Endothelial cell of umbilical vein (primary cell): ENCODE data around the gene SLC18A3. TPM values are rescaled to one million over a fixed set of nuclear protein-coding genes. Genes with fewer than 3 reads are reported as not detected.

Experiments
- BruUV-seq: library from RNA; stranded (reverse); fragments of 400-500 nt; replicated peaks from 2 replicates; lab custom pipeline; 2021; lab: Mats Ljungman, UMichigan
- CTCF ChIA-PET: fragments of 300-600, 350-600 bp; sonication (Branson Sonifier 250); formaldehyde crosslinking; loops from one replicate; lab custom pipeline; 2021; ENCODE audit warnings: antibody characterized with exemption, inconsistent platforms; lab: Charles Lee
- POLR2A ChIA-PET: fragments of 300-600, 350-600 bp; sonication (Branson Sonifier 250); formaldehyde crosslinking; loops from one replicate; lab custom pipeline; 2021; ENCODE audit warnings: antibody characterized with exemption, inconsistent platforms; lab: Charles Lee
- DNase-seq: peaks from one replicate; pipeline ENCODE4 v3.0.0-alpha.2; 2011; ENCODE audit warnings: low read depth, low spot score
- FAIRE-seq: peaks from 2 replicates; lab custom pipeline; 2011; peaks lifted over from hg19 to GRCh38; lab: Jason Lieb, UNC
- H2AFZ ChIP-seq: 2 replicates; pipeline ENCODE4 v1.6.0; 2012; ENCODE audit warnings: low read depth, low read length, control low read depth, inconsistent platforms
- H3K27ac ChIP-seq: 2 replicates; pipeline ENCODE4 v1.5.1; 2011; ENCODE audit warnings: low read depth, mild to moderate bottlenecking, control low read depth, low read length, moderate library complexity; ENCODE audit not compliant: insufficient read depth
- H3K27me3 ChIP-seq, 2 experiments: 2 replicates each; pipeline versions ENCODE4 v1.6.0 to v1.6.1; 2011; ENCODE audit warnings: low read length in 2 of 2, mixed read lengths in 1 of 2; ENCODE audit not compliant: control insufficient read depth in 2 of 2, insufficient read depth in 2 of 2
- H3K36me3 ChIP-seq, 2 experiments: 2 replicates in 1 of 2; 3 replicates in 1 of 2; pipeline ENCODE4 v1.5.1; 2011; ENCODE audit warnings: low read length in 2 of 2, mild to moderate bottlenecking in 1 of 2, moderate library complexity in 1 of 2; ENCODE audit not compliant: control insufficient read depth in 2 of 2, insufficient read depth in 2 of 2; ENCODE audit errors: extremely low read depth in 1 of 2
- H3K4me1 ChIP-seq: 3 replicates; pipeline ENCODE4 v1.5.1; 2011; ENCODE audit warnings: mild to moderate bottlenecking, low read length; ENCODE audit not compliant: control insufficient read depth, insufficient read depth; ENCODE audit errors: extremely low read depth
- H3K4me2 ChIP-seq: 2 replicates; pipeline ENCODE4 v1.6.1; 2011; ENCODE audit warnings: low read length, control low read depth, mixed read lengths; ENCODE audit not compliant: insufficient read depth
- H3K4me3 ChIP-seq, 3 experiments: fragments of 200-600 bp in 1 of 3; sonication (generic), shearing (Covaris generic) in 1 of 3; replicated peaks in 1 of 3; 2 replicates each; pipeline ENCODE4 v1.5.1; 2011 to 2016; ENCODE audit warnings: control low read depth in 3 of 3, low read length in 3 of 3, mild to moderate bottlenecking in 2 of 3, inconsistent platforms in 1 of 3, low read depth in 1 of 3, moderate library complexity in 1 of 3; ENCODE audit not compliant: insufficient read depth in 1 of 3
- H3K79me2 ChIP-seq: 2 replicates; pipeline ENCODE4 v1.6.0; 2012; ENCODE audit warnings: low read length, inconsistent platforms; ENCODE audit not compliant: control insufficient read depth, insufficient read depth
- H3K9ac ChIP-seq: replicated peaks from 2 replicates; pipeline ENCODE3; 2011; ENCODE audit warnings: low read length, control low read depth; ENCODE audit not compliant: insufficient read depth; ENCODE audit errors: extremely low read depth
- H3K9me1 ChIP-seq: replicated peaks from 3 replicates; pipeline ENCODE4 v1.6.0; 2011; ENCODE audit warnings: mild to moderate bottlenecking, low read length; ENCODE audit not compliant: control insufficient read depth, insufficient read depth; ENCODE audit errors: extremely low read depth
- H3K9me3 ChIP-seq: replicated peaks from 2 replicates; pipeline ENCODE4 v1.5.1; 2012; ENCODE audit warnings: low read length, inconsistent platforms; ENCODE audit not compliant: control insufficient read depth, insufficient read depth
- H4K20me1 ChIP-seq: replicated peaks from 2 replicates; pipeline ENCODE3; 2011; ENCODE audit warnings: mild to moderate bottlenecking, low read length; ENCODE audit not compliant: control insufficient read depth, insufficient read depth; ENCODE audit errors: extremely low read depth
- GATA2 ChIP-seq: IDR thresholded peaks from 2 replicates; pipeline ENCODE4 v1.7.0; 2011; ENCODE audit warnings: low read depth, mild to moderate bottlenecking, moderate library complexity, mixed read lengths, low read length; ENCODE audit not compliant: insufficient read length, insufficient read depth
- POLR2A ChIP-seq: IDR thresholded peaks from 2 replicates; pipeline ENCODE4 v1.6.1; 2012; ENCODE audit warnings: low read depth, mild to moderate bottlenecking, control low read depth, low read length
- POLR2AphosphoS5 ChIP-seq: IDR thresholded peaks from 2 replicates; pipeline ENCODE4 v1.6.1; 2012; ENCODE audit warnings: low read depth, mild to moderate bottlenecking, control low read depth, low read length, moderate library complexity; ENCODE audit not compliant: insufficient read depth
- dilution Hi-C: fragments of 300-500 bp; cut with MboI; formaldehyde crosslinking; loops from one replicate; pipeline ENCODE4 v1.15.0; 2019; ENCODE audit warnings: low sequenced_read_pairs; ENCODE audit not compliant: extremely low pct_ligation_motif_present
- intact Hi-C: fragments of 100-400 bp; cut with micrococcal nuclease; formaldehyde crosslinking; loops from one replicate; pipeline ENCODE4 v1.10.0; 2022
- polyA plus RNA-seq, 4 experiments: library from polyadenylated mRNA; depleted of rRNA in 3 of 4; stranded (reverse) in 3 of 4; unstranded in 1 of 4; fragments of >200 nt; gene quantifications; 2 replicates each; pipeline versions ENCODE4 v1.2.1 to v1.2.3, GENCODE V29; 2011 to 2012; ENCODE audit warnings: missing spikeins in 1 of 4
- total RNA-seq: library from RNA; stranded (reverse); gene quantifications from 2 replicates; pipeline ENCODE4 v1.2.3, GENCODE V29; 2021
- TF ChIP-seq, protein P1 (sequence below), 2 donors: IDR thresholded peaks; 1 replicate in 1 of 2; 2 replicates in 1 of 2; pipeline ENCODE4 v1.5.1; 2011; ENCODE audit warnings: low read length in 2 of 2, mild to moderate bottlenecking in 2 of 2, moderate library complexity in 2 of 2, control low read depth in 1 of 2, inconsistent platforms in 1 of 2, low read depth in 1 of 2; ENCODE audit not compliant: insufficient read depth in 1 of 2; ENCODE audit errors: extremely low read depth in 1 of 2

Gene SLC18A3
- total and polyA plus RNA-seq, 2 donors (not counting 3 experiments of a cell fraction or from before 2014, with no cell fraction given), result not detected

GRCh38 chr10:49649294-49649693 lies 39.2 kb downstream of the SLC18A3 start:
- DNase-seq (no peak), FAIRE-seq (no peak)
- no peaks in the 10 kb centered on the region for H3K36me3 ChIP-seq
- peaks cover 0 to 2% of the 10 kb centered on the region in 2 experiments for H3K27me3 ChIP-seq
- no TSS peak for BruUV-seq
- no peak overlapping the region for H3K4me2 ChIP-seq
- dilution Hi-C loops, result no loop called here
- no peak overlapping the region for H3K4me3 ChIP-seq
- H4K20me1 ChIP-seq, result no peaks in the 10 kb centered on the region
- H3K9me1 ChIP-seq, result no peaks in the 10 kb centered on the region
- no peaks in the 10 kb centered on the region for H3K9me3 ChIP-seq
- CTCF ChIA-PET, result no interaction called here
- H3K9ac ChIP-seq, result no peak overlapping the region
- intact Hi-C loops, result no loop called here
- TF ChIP-seq, protein P1, sequence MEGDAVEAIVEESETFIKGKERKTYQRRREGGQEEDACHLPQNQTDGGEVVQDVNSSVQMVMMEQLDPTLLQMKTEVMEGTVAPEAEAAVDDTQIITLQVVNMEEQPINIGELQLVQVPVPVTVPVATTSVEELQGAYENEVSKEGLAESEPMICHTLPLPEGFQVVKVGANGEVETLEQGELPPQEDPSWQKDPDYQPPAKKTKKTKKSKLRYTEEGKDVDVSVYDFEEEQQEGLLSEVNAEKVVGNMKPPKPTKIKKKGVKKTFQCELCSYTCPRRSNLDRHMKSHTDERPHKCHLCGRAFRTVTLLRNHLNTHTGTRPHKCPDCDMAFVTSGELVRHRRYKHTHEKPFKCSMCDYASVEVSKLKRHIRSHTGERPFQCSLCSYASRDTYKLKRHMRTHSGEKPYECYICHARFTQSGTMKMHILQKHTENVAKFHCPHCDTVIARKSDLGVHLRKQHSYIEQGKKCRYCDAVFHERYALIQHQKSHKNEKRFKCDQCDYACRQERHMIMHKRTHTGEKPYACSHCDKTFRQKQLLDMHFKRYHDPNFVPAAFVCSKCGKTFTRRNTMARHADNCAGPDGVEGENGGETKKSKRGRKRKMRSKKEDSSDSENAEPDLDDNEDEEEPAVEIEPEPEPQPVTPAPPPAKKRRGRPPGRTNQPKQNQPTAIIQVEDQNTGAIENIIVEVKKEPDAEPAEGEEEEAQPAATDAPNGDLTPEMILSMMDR (IDR thresholded peaks at IDR 0.05; ENCODE audit: extremely low read depth in 1 of 2, insufficient read depth in 1 of 2, low read depth in 1 of 2, low read length in 2 of 2), result no peak
- H2AFZ ChIP-seq, result no peak overlapping the region
- no peaks in the 10 kb centered on the region for H3K4me1 ChIP-seq
- H3K27ac ChIP-seq, result no peak overlapping the region
- POLR2A ChIA-PET, result no interaction called here
- no peaks in the 10 kb centered on the region for H3K79me2 ChIP-seq

- H3K9me3 ChIP-seq, result no peaks in the 10 kb centered on the region
- no peak for DNase-seq
- BruUV-seq, result no TSS peak
- ChIA-PET POLR2A (no interaction called here), CTCF (no interaction called here)
- H2AFZ ChIP-seq, result no peak overlapping the region
- no peak overlapping the region for H3K4me2 ChIP-seq
- no peak overlapping the region for H3K9ac ChIP-seq
- TF ChIP-seq POLR2AphosphoS5, result no peak
- no peak for TF ChIP-seq POLR2A
- TF ChIP-seq GATA2, result no peak
- no peak overlapping the region for H3K4me3 ChIP-seq
- no peak for FAIRE-seq
- H3K36me3 ChIP-seq, result no peaks in the 10 kb centered on the region
- dilution Hi-C loops, result no loop called here
- H3K9me1 ChIP-seq, result no peaks in the 10 kb centered on the region
- no peaks in the 10 kb centered on the region for H4K20me1 ChIP-seq
- intact Hi-C loops, result no loop called here
- H3K4me1 ChIP-seq, result no peaks in the 10 kb centered on the region
- no peaks in the 10 kb centered on the region for H3K79me2 ChIP-seq
- H3K27me3 ChIP-seq, result peaks cover 0 to 2% of the 10 kb centered on the region in 2 experiments
- H3K27ac ChIP-seq, result no peak overlapping the region
Measured at GRCh38 chr10:49649936-49650723, 40.0 kb downstream of the SLC18A3 start.
